Caco-2 (cell line): ENCODE results near the gene CENPL. TPM values are rescaled to one million over a fixed set of nuclear protein-coding genes. Genes with fewer than 3 reads are reported as not detected.

ENCODE experiments used
- BruUV-seq: library from RNA; stranded (reverse); fragments of 400-500 nt; replicated peaks from 2 replicates; lab custom pipeline; 2021; lab: Mats Ljungman, UMichigan
- CTCF ChIA-PET: fragments of 300-600 bp; sonication (Branson Sonifier 250); formaldehyde crosslinking; loops from one replicate; lab custom pipeline; 2022; ENCODE audit warnings: antibody characterized with exemption; lab: Charles Lee
- POLR2A ChIA-PET: fragments of 300-600 bp; sonication (Branson Sonifier 250); formaldehyde crosslinking; loops from one replicate; lab custom pipeline; 2022; ENCODE audit warnings: antibody characterized with exemption; lab: Charles Lee
- DNase-seq, 2 experiments: peaks; one replicate each; pipeline versions ENCODE4 v3.0.0 to v3.0.0-alpha.2; 2020 to 2022
- H3K27me3 ChIP-seq: replicated peaks from 2 replicates; pipeline ENCODE4 v1.6.0; 2011; ENCODE audit warnings: low read length; ENCODE audit not compliant: control insufficient read depth, insufficient read depth
- H3K36me3 ChIP-seq: 2 replicates; pipeline ENCODE4 v1.5.1; 2011; ENCODE audit warnings: low read length; ENCODE audit not compliant: control insufficient read depth, insufficient read depth
- H3K4me1 ChIP-seq: fragments of 250-450 bp; sonication (Bioruptor Pico); 2 replicates; pipeline ENCODE4 v1.5.1; 2020; ENCODE audit warnings: mild to moderate bottlenecking
- H3K4me3 ChIP-seq: 2 replicates; pipeline ENCODE4 v1.5.1; 2011; ENCODE audit warnings: low read depth, mild to moderate bottlenecking, control low read depth, low read length
- H3K9me3 ChIP-seq: fragments of 250-450 bp; sonication (Bioruptor Pico); 2 replicates; pipeline ENCODE4 v1.5.1; 2020; ENCODE audit warnings: mild to moderate bottlenecking, moderate library complexity
- H3K27ac Mint-ChIP-seq: one replicate; pipeline ENCODE4 v1.8.0; 2022; ENCODE audit warnings: mixed read lengths; ENCODE audit not compliant: unreplicated experiment
- H3K27me3 Mint-ChIP-seq: one replicate; pipeline ENCODE4 v1.8.0; 2022; ENCODE audit warnings: mixed read lengths; ENCODE audit not compliant: insufficient read depth, unreplicated experiment
- H3K36me3 Mint-ChIP-seq: one replicate; pipeline ENCODE4 v1.8.0; 2022; ENCODE audit warnings: mild to moderate bottlenecking, mixed read lengths; ENCODE audit not compliant: insufficient read depth, unreplicated experiment
- H3K4me1 Mint-ChIP-seq: one replicate; pipeline ENCODE4 v1.8.0; 2022; ENCODE audit warnings: low read depth, mixed read lengths; ENCODE audit not compliant: unreplicated experiment
- H3K4me3 Mint-ChIP-seq: one replicate; pipeline ENCODE4 v1.8.0; 2022; ENCODE audit warnings: mild to moderate bottlenecking, moderate library complexity, mixed read lengths; ENCODE audit not compliant: unreplicated experiment
- H3K9me3 Mint-ChIP-seq: one replicate; pipeline ENCODE4 v1.8.0; 2022; ENCODE audit warnings: mixed read lengths; ENCODE audit not compliant: unreplicated experiment
- CTCF ChIP-seq, 2 experiments: fragments of 200-600 bp in 1 of 2; IDR thresholded peaks; 1 replicate in 1 of 2; 2 replicates in 1 of 2; pipeline versions ENCODE4 v1.5.1 to v1.8.0; 2011 to 2022; ENCODE audit warnings: antibody characterized with exemption in 1 of 2, control low read depth in 1 of 2, inconsistent platforms in 1 of 2, low read depth in 1 of 2, low read length in 1 of 2, mild to moderate bottlenecking in 1 of 2, moderate library complexity in 1 of 2; ENCODE audit not compliant: insufficient read depth in 1 of 2, severe bottlenecking in 1 of 2, unreplicated experiment in 1 of 2
- intact Hi-C: fragments of 100-400 bp; cut with micrococcal nuclease; formaldehyde crosslinking; loops from one replicate; pipeline ENCODE4 v1.10.0; 2022; ENCODE audit not compliant: unreplicated experiment
- total RNA-seq: library from RNA; stranded (reverse); gene quantifications from 2 replicates; pipeline ENCODE4 v1.2.3, GENCODE V29; 2022

CENPL gene
- total RNA-seq, 1 experiment from 2014 or later = 21.3 TPM

GRCh38 chr1:173867141-173867752 is 42.6 kb upstream of the CENPL start:
- Mint-ChIP-seq H3K36me3 (peaks cover 67% of the 10 kb centered on the region), H3K27ac (peak overlapping the region; percentile 100), H3K9me3 (no peaks in the 10 kb centered on the region), H3K4me3 (peak overlapping the region; percentile 99), H3K27me3 (peaks cover 5% of the 10 kb centered on the region), H3K4me1 (peaks cover 12% of the 10 kb centered on the region)
- no peak for DNase-seq
- no peaks in the 10 kb centered on the region for H3K9me3 ChIP-seq
- ChIA-PET CTCF (no interaction called here), POLR2A (interaction anchor here (0.7 kb wide), 1 partner anchor 415 kb away, joined by 3 read pairs; no protein-coding TSS in a partner anchor)
- no peak for TF ChIP-seq CTCF (IDR thresholded peaks at IDR 0.05; ENCODE audit: insufficient read depth in 1 of 2, low read depth in 1 of 2, low read length in 1 of 2, severe bottlenecking in 1 of 2, unreplicated experiment in 1 of 2)
- intact Hi-C loops = loop anchor here (5.0 kb wide), 2 partner anchors 60 to 290 kb away; partner anchors contain the start of gene RABGAP1L
- BruUV-seq = TSS peak; percentile 55
- H3K36me3 ChIP-seq = peaks cover 5% of the 10 kb centered on the region; the same call in 1 of the 2 replicates
- H3K27me3 ChIP-seq = no peaks in the 10 kb centered on the region
- peaks cover 13% of the 10 kb centered on the region; the same call in 1 of the 2 replicates for H3K4me1 ChIP-seq
- peak overlapping the region; percentile 58 for H3K4me3 ChIP-seq

GRCh38 chr1:173866413-173867115 is 41.9 kb upstream of the CENPL start:
- Mint-ChIP-seq H3K4me3 (peak overlapping the region; percentile 99), H3K36me3 (peaks cover 74% of the 10 kb centered on the region), H3K27ac (peak overlapping the region; percentile 100), H3K9me3 (no peaks in the 10 kb centered on the region), H3K27me3 (peaks cover 5% of the 10 kb centered on the region), H3K4me1 (peaks cover 12% of the 10 kb centered on the region)
- no peak for TF ChIP-seq CTCF (IDR thresholded peaks at IDR 0.05; ENCODE audit: insufficient read depth in 1 of 2, low read depth in 1 of 2, low read length in 1 of 2, severe bottlenecking in 1 of 2, unreplicated experiment in 1 of 2)
- DNase-seq = no peak
- intact Hi-C loops = loop anchor here (5.0 kb wide), 2 partner anchors 61 to 291 kb away; partner anchors contain the start of gene RABGAP1L
- Histone ChIP-seq H3K36me3 (peaks cover 5% of the 10 kb centered on the region; the same call in 1 of the 2 replicates), H3K4me3 (peak overlapping the region; percentile 58), H3K4me1 (peaks cover 13% of the 10 kb centered on the region; the same call in 1 of the 2 replicates), H3K27me3 (no peaks in the 10 kb centered on the region), H3K9me3 (no peaks in the 10 kb centered on the region)
- ChIA-PET CTCF (no interaction called here), POLR2A (no interaction called here)
- BruUV-seq = no TSS peak

GRCh38 chr1:173865468-173866164 is 40.9 kb upstream of the CENPL start:
- peaks cover 8% of the 10 kb centered on the region for H3K4me1 Mint-ChIP-seq
- peaks cover 5% of the 10 kb centered on the region; the same call in 1 of the 2 replicates for H3K36me3 ChIP-seq
- no TSS peak for BruUV-seq

More at GRCh38 chr1:173865468-173866164, 40.9 kb upstream of the CENPL start:
- peak overlapping the region; percentile 100 for H3K27ac Mint-ChIP-seq
- Histone ChIP-seq H3K9me3 (no peaks in the 10 kb centered on the region), H3K4me1 (peaks cover 13% of the 10 kb centered on the region; the same call in 1 of the 2 replicates), H3K27me3 (no peaks in the 10 kb centered on the region), H3K4me3 (peak overlapping the region; percentile 58)
- POLR2A ChIA-PET = no interaction called here
- peak overlapping the region; percentile 99 for H3K4me3 Mint-ChIP-seq
- peaks cover 83% of the 10 kb centered on the region for H3K36me3 Mint-ChIP-seq
- DNase-seq = no peak
- TF ChIP-seq CTCF (IDR thresholded peaks at IDR 0.05; ENCODE audit: insufficient read depth in 1 of 2, low read depth in 1 of 2, low read length in 1 of 2, severe bottlenecking in 1 of 2, unreplicated experiment in 1 of 2) = no peak
- intact Hi-C loops = loop anchor here (5.0 kb wide), 2 partner anchors 62 to 292 kb away; partner anchors contain the start of gene RABGAP1L
- no peaks in the 10 kb centered on the region for H3K9me3 Mint-ChIP-seq
- CTCF ChIA-PET = no interaction called here
- H3K27me3 Mint-ChIP-seq = peaks cover 5% of the 10 kb centered on the region
